ENCODE data around the gene TSHZ3. TPM values are rescaled to one million over a fixed set of nuclear protein-coding genes. Genes with fewer than 3 reads are reported as not detected.

TSHZ3 gene
- total and polyA plus RNA-seq, 2 experiments from 2014 or later: 19.6 to 24.0 TPM

DNA sequence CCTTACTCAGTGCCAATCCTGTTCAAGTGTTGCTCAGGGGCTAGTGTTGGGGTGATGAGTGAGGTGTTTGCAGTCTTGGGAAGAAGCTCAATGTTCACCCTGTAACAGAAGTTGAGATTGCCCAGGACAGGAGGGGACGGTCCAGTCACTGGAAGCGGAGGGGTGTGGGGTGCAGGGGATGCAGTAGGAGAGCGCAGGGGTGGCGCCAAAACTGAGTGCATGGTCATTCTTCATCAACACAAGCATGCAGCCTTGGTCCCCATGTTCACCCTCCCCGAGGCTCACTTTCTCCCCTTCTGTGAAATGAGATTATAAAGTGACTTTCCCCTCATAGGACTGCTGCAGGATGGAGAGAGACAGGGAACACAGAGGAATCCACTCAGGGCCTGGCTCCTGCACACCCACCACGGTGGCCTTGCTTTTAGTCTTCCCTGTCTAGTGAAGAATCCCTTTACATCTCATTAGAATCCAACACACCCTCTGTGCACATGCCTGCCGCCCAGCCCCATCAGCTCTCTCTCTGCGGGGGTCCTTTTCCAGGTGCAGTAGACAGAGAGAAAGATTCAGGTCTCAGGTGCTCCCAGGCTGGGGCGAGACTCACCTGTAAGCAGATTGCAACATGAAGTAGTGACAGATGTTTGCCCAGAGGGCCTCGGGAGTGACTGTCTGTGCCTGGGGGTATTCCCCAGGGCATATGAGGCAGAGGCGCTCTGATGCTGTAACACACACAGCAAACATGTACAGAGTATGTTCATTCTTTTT is 93.2 kb downstream of the TSHZ3 start:
- no peaks in the 10 kb centered on the region for H3F3A ChIP-seq (ENCODE audit: insufficient read depth)
- no peak for TF ChIP-seq EZH2phosphoT487 (IDR thresholded peaks at IDR 0.05; ENCODE audit: insufficient read depth, low read depth)
- TF ChIP-seq EZH2 (IDR thresholded peaks at IDR 0.05; ENCODE audit: insufficient read depth, poor library complexity, severe bottlenecking): no peak
- no peaks in the 10 kb centered on the region for H3K27me3 ChIP-seq (replicated peaks; ENCODE audit: insufficient read depth)
- no peak overlapping the region for H3K4me3 ChIP-seq
- H3K4me2 ChIP-seq (ENCODE audit: unreplicated experiment): no peak overlapping the region
- no peaks in the 10 kb centered on the region for H3K4me1 ChIP-seq (ENCODE audit: insufficient read depth)
- H3K9ac ChIP-seq: no peak overlapping the region
- H3K79me2 ChIP-seq (ENCODE audit: insufficient read depth): no peaks in the 10 kb centered on the region
- no peaks in the 10 kb centered on the region for H3K9me2 ChIP-seq (ENCODE audit: insufficient read depth)
- no peaks in the 10 kb centered on the region for H3K9me3 ChIP-seq (ENCODE audit: low read depth)
- no peak overlapping the region for H2AFZ ChIP-seq
- no peaks in the 10 kb centered on the region for H3K36me3 ChIP-seq (ENCODE audit: low read depth)
- DNase-seq: no peak
- no peak overlapping the region for H3K27ac ChIP-seq
- H4K20me1 ChIP-seq (ENCODE audit: insufficient read depth): no peaks in the 10 kb centered on the region
- 84 to 85% methylated on average over 10 to 11 of the region's 11 CpGs for WGBS, 2 experiments (ENCODE audit: low coverage in 1 of 2, low lambda C conversion rate in 2 of 2, missing lambda C conversion rate in 2 of 2)
- in situ Hi-C loops (cut with MboI): no loop called here

DNA sequence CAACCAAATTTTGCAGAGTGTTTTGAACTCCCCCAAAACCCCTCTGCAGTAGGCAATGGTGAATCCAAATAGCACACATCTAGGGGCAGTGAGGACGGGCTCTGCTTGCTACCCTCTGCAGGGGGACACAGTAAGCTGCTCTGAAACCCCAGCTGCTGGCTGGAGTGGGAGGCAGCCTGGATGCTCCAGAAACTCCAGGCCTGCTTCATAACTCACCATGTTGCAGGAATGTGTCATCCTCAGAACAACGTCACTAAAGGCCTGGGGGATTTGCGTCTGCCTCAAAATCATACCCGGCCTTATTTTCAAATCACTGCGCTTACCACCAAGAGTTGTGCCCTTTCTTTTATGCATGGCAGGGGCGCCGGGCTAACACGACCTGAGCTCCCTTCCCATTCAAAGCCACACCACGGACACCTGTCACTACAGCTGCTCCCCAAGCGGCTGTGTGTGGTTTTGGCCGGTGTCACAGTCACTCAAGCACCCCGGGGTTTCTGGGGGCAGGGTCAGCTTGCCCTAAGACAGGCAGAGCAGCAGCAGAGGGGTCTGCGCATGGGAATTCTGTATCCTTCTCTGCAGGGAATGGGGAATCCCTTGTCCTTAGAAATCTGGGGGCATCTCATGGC is 93.9 kb downstream of the TSHZ3 start:
- no peak overlapping the region for H3K4me2 ChIP-seq (ENCODE audit: unreplicated experiment)

GRCh38 chr19:31254611-31255010 is 94.6 kb downstream of the TSHZ3 start:
- H3K36me3 ChIP-seq (ENCODE audit: low read depth): no peaks in the 10 kb centered on the region
- TF ChIP-seq EZH2 (IDR thresholded peaks at IDR 0.05; ENCODE audit: insufficient read depth, poor library complexity, severe bottlenecking): no peak
- no peak for TF ChIP-seq EZH2phosphoT487 (IDR thresholded peaks at IDR 0.05; ENCODE audit: insufficient read depth, low read depth)
- no peaks in the 10 kb centered on the region for H3K9me3 ChIP-seq (ENCODE audit: low read depth)
- no peaks in the 10 kb centered on the region for H4K20me1 ChIP-seq (ENCODE audit: insufficient read depth)
- no peak overlapping the region for H2AFZ ChIP-seq
- H3K27ac ChIP-seq: no peak overlapping the region
- no peaks in the 10 kb centered on the region for H3K9me2 ChIP-seq (ENCODE audit: insufficient read depth)
- H3K4me2 ChIP-seq (ENCODE audit: unreplicated experiment): no peak overlapping the region
- in situ Hi-C loops (cut with MboI): no loop called here
- no peaks in the 10 kb centered on the region for H3K4me1 ChIP-seq (ENCODE audit: insufficient read depth)
- H3K9ac ChIP-seq: no peak overlapping the region
- no peak overlapping the region for H3K4me3 ChIP-seq
- no peaks in the 10 kb centered on the region for H3K79me2 ChIP-seq (ENCODE audit: insufficient read depth)
- DNase-seq: no peak
- no peaks in the 10 kb centered on the region for H3F3A ChIP-seq (ENCODE audit: insufficient read depth)
- H3K27me3 ChIP-seq (replicated peaks; ENCODE audit: insufficient read depth): no peaks in the 10 kb centered on the region
- WGBS, 2 experiments (ENCODE audit: low coverage in 1 of 2, low lambda C conversion rate in 2 of 2, missing lambda C conversion rate in 2 of 2): 93 to 100% methylated on average over 4 of the region's 4 CpGs

More for the DNA sequence above, 93.9 kb downstream of the TSHZ3 start:
- Histone ChIP-seq H3K36me3 (ENCODE audit: low read depth) (no peaks in the 10 kb centered on the region), H3K79me2 (ENCODE audit: insufficient read depth) (no peaks in the 10 kb centered on the region), H4K20me1 (ENCODE audit: insufficient read depth) (no peaks in the 10 kb centered on the region), H3K27me3 (replicated peaks; ENCODE audit: insufficient read depth) (no peaks in the 10 kb centered on the region), H3K27ac (no peak overlapping the region), H3K9me3 (ENCODE audit: low read depth) (no peaks in the 10 kb centered on the region), H3K4me1 (ENCODE audit: insufficient read depth) (no peaks in the 10 kb centered on the region), H3K4me3 (no peak overlapping the region), H3K9ac (no peak overlapping the region), H2AFZ (no peak overlapping the region), H3F3A (ENCODE audit: insufficient read depth) (no peaks in the 10 kb centered on the region), H3K9me2 (ENCODE audit: insufficient read depth) (no peaks in the 10 kb centered on the region)
- TF ChIP-seq EZH2 (IDR thresholded peaks at IDR 0.05; ENCODE audit: insufficient read depth, poor library complexity, severe bottlenecking): no peak
- TF ChIP-seq EZH2phosphoT487 (IDR thresholded peaks at IDR 0.05; ENCODE audit: insufficient read depth, low read depth): no peak
- no peak for DNase-seq
- WGBS, 2 experiments (ENCODE audit: low coverage in 1 of 2, low lambda C conversion rate in 2 of 2, missing lambda C conversion rate in 2 of 2): 87 to 90% methylated on average over 13 of the region's 13 CpGs
- in situ Hi-C loops (cut with MboI): no loop called here

DNA sequence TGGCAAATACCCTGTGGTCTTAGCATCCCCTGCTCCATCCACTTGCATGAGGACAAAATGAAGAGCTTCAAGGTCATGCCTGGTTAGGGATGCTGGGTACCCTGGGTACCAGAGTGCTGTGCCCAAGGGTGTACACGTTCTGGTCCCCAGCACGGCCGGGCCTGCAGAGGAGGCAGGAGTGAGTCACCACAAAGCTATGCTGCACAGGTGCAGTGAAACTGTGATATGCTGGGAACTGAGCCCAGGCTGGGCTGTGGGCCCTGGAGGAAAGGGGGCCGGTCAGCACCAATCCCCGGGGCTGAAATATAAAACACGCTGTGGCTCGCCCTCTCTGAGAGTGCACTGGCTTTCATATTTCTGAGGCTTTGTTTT is 95.1 kb downstream of the TSHZ3 start:
- H3K4me1 ChIP-seq (ENCODE audit: insufficient read depth): no peaks in the 10 kb centered on the region
- no peaks in the 10 kb centered on the region for H3K79me2 ChIP-seq (ENCODE audit: insufficient read depth)
- 89% methylated on average over 7 of the region's 7 CpGs for whole genome bisulfite sequencing, 2 experiments (ENCODE audit: low coverage in 1 of 2, low lambda C conversion rate in 2 of 2, missing lambda C conversion rate in 2 of 2)
- no peaks in the 10 kb centered on the region for H3K9me2 ChIP-seq (ENCODE audit: insufficient read depth)
- no peaks in the 10 kb centered on the region for H3F3A ChIP-seq (ENCODE audit: insufficient read depth)
- no peaks in the 10 kb centered on the region for H4K20me1 ChIP-seq (ENCODE audit: insufficient read depth)
- H3K4me2 ChIP-seq (ENCODE audit: unreplicated experiment): no peak overlapping the region
- TF ChIP-seq EZH2phosphoT487 (IDR thresholded peaks at IDR 0.05; ENCODE audit: insufficient read depth, low read depth): no peak
- no peak for TF ChIP-seq EZH2 (IDR thresholded peaks at IDR 0.05; ENCODE audit: insufficient read depth, poor library complexity, severe bottlenecking)
- H3K9ac ChIP-seq: no peak overlapping the region
- no peak overlapping the region for H3K4me3 ChIP-seq
- H3K36me3 ChIP-seq (ENCODE audit: low read depth): no peaks in the 10 kb centered on the region
- H2AFZ ChIP-seq: no peak overlapping the region
- in situ Hi-C loops (cut with MboI): no loop called here
- H3K9me3 ChIP-seq (ENCODE audit: low read depth): no peaks in the 10 kb centered on the region
- H3K27me3 ChIP-seq (replicated peaks; ENCODE audit: insufficient read depth): no peaks in the 10 kb centered on the region
- DNase-seq: no peak
- H3K27ac ChIP-seq: no peak overlapping the region

All from GM23248 (cell line).